Hippocampal formation (tissue), 2 donors: Measurements from ENCODE around the gene IFI44L.

Experiments used
- DNase-seq, 2 donors: peaks; one replicate each; lab custom pipeline; 2025; lab: John Stamatoyannopoulos, UW

Gene IFI44L

GRCh38 chr1:78619803-78620579, at the start of gene IFI44L:
IFI44L (plus strand) TSS chr1:78620448; CDS start chr1:78627916, 7,468 bp downstream.
- DNase-seq = no peak

GRCh38 chr1:78570539-78570938, 49.7 kb upstream of the IFI44L start:
- no peak for DNase-seq

- no peak for DNase-seq
Observed at GRCh38 chr1:78577257-78578100, 42.8 kb upstream of the IFI44L start.

- DNase-seq = no peak
Observed at GRCh38 chr1:78586572-78586971, 33.7 kb upstream of the IFI44L start.

GRCh38 chr1:78587211-78587610, 33.0 kb upstream of the IFI44L start:
- DNase-seq = no peak

- DNase-seq = no peak
Observed at GRCh38 chr1:78591971-78592370, 28.3 kb upstream of the IFI44L start.

- DNase-seq = no peak
Observed at GRCh38 chr1:78599294-78599693, 21.0 kb upstream of the IFI44L start.

GRCh38 chr1:78601068-78601467, 19.2 kb upstream of the IFI44L start:
- no peak for DNase-seq

GRCh38 chr1:78603206-78603605, 17.0 kb upstream of the IFI44L start:
- DNase-seq = no peak

GRCh38 chr1:78604643-78605042, 15.6 kb upstream of the IFI44L start:
- no peak for DNase-seq

GRCh38 chr1:78606274-78606673, 14.0 kb upstream of the IFI44L start:
- no peak for DNase-seq

- peak in 1 of 2 donors; percentile 11 for DNase-seq
Observed at GRCh38 chr1:78607334-78607927, 12.8 kb upstream of the IFI44L start.

- DNase-seq = no peak
Observed at GRCh38 chr1:78607944-78608343, 12.3 kb upstream of the IFI44L start.

GRCh38 chr1:78617615-78618026, 2.6 kb upstream of the IFI44L start:
- peak; percentile 69 to 94 for DNase-seq

- no peak for DNase-seq
Observed at GRCh38 chr1:78619032-78619431, 1.2 kb upstream of the IFI44L start.

- DNase-seq = peak in 1 of 2 donors; percentile 23
Observed at GRCh38 chr1:78619446-78619802, 824 bp upstream of the IFI44L start.

GRCh38 chr1:78620666-78621065, 418 bp downstream of the IFI44L start:
- no peak for DNase-seq

GRCh38 chr1:78622548-78622947, 2.3 kb downstream of the IFI44L start:
- DNase-seq = no peak

- DNase-seq = no peak
Observed at GRCh38 chr1:78624035-78624434, 3.8 kb downstream of the IFI44L start.

- DNase-seq = no peak
Observed at GRCh38 chr1:78627321-78627720, 7.1 kb downstream of the IFI44L start.

- no peak for DNase-seq
Observed at GRCh38 chr1:78630600-78630999, 10.4 kb downstream of the IFI44L start.

- no peak for DNase-seq
Observed at GRCh38 chr1:78633209-78633608, 13.0 kb downstream of the IFI44L start.

GRCh38 chr1:78640462-78640861, 20.2 kb downstream of the IFI44L start:
- no peak for DNase-seq
